ENCODE measurements around the gene PBX2.

GRCh38 chr6:32224696-32225095, 34.7 kb upstream of the PBX2 start:
- no peak for TF ChIP-seq POLR2AphosphoS5 (IDR thresholded peaks at IDR 0.05)
- no peak for TF ChIP-seq CTCF (IDR thresholded peaks at IDR 0.05)
- TF ChIP-seq POLR2A (IDR thresholded peaks at IDR 0.05): no peak

Data from breast epithelium (tissue), 3 donors.